ENCODE measurements around the gene MLF2. TPM values are rescaled to one million over a fixed set of nuclear protein-coding genes. Genes with fewer than 3 reads are reported as not detected.

Gene MLF2
- total and polyA plus RNA-seq, 2 of the 13 experiments (the other 11 are each of a cell fraction or from before 2014, with no cell fraction given), result 88.1 to 167 TPM

DNA sequence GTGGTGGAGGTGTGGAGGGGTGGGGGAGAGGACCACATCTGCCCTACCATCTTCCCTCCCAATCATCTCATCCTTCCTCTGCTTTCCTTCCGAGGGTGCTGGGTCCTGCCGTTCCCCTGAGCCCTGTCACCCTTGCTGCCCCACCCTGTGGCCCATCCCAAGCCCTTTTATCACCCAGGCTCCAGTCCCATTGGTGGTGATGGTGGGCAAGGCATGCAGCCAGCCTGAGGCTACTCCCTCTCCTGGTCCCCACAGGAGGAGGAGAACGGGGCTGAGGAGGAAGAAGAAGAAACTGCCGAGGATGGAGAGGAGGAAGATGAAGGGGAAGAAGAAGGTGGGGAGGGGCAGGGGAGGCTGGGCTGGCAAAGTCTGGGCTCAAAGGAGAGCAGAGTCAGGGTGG, 16.7 kb upstream of the MLF2 start:
- in situ Hi-C loops (cut with HindIII; ENCODE audit: extremely low pct_ligation_motif_present, low pct_unique_long_range_greater_than_20kb), result no loop called here
- no peaks in the 10 kb centered on the region for H3K9me3 ChIP-seq (ENCODE audit: low read length)
- peaks cover 20% of the 10 kb centered on the region for H3K79me2 ChIP-seq (ENCODE audit: insufficient read depth, low read length)
- 97% methylated on average over 4 of the region's 4 CpGs for WGBS (ENCODE audit: low lambda C conversion rate)
- DNase-seq (ENCODE audit: low spot score), result no peak
- no peaks in the 10 kb centered on the region for H3K27me3 ChIP-seq (ENCODE audit: control insufficient read depth in 1 of 2, insufficient read depth in 2 of 2, low read length in 2 of 2)
- H3K4me1 ChIP-seq (ENCODE audit: insufficient read depth, low read length), result peaks cover 68% of the 10 kb centered on the region
- H3K4me2 ChIP-seq (ENCODE audit: low read depth, low read length), result no peak overlapping the region
- H3K4me3 ChIP-seq (replicated peaks in 1 of 3; ENCODE audit: insufficient read depth in 1 of 3, low read depth in 2 of 3, low read length in 3 of 3), result no peak overlapping the region
- H3K36me3 ChIP-seq (replicated peaks in 1 of 2; ENCODE audit: control insufficient read depth in 1 of 2, insufficient read depth in 2 of 2, low read length in 2 of 2), result peaks cover 0 to 11% of the 10 kb centered on the region in 2 experiments; a peak in 1 of 5 replicates
- 0 out of 2 replicates have a peak, but pooled peaks cover 6% of the 10 kb centered on the region for H4K20me1 ChIP-seq (ENCODE audit: insufficient read depth, low read length)
- H2AFZ ChIP-seq (ENCODE audit: low read length), result no peak overlapping the region
- ChIA-PET POLR2A (interaction anchor here (0.5 to 8.3 kb wide), 4 partner anchors 9 to 288 kb away, joined by 3 to 162 read pairs (median 8); partner anchors contain the start of genes COPS7A and MLF2), CTCF (ENCODE audit: low intra/inter-chr PET ratio, low total read pairs) (no interaction called here)
- TF ChIP-seq ZSCAN25 (CRISPR knock-in tag; IDR thresholded peaks at IDR 0.05), result no peak
- TF ChIP-seq, protein P1, sequence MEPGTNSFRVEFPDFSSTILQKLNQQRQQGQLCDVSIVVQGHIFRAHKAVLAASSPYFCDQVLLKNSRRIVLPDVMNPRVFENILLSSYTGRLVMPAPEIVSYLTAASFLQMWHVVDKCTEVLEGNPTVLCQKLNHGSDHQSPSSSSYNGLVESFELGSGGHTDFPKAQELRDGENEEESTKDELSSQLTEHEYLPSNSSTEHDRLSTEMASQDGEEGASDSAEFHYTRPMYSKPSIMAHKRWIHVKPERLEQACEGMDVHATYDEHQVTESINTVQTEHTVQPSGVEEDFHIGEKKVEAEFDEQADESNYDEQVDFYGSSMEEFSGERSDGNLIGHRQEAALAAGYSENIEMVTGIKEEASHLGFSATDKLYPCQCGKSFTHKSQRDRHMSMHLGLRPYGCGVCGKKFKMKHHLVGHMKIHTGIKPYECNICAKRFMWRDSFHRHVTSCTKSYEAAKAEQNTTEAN (CRISPR knock-in tag; conservative IDR thresholded peaks at IDR 0.05), result no peak
- TF ChIP-seq AKAP8 (CRISPR knock-in tag; IDR thresholded peaks at IDR 0.05), result 0 out of 2 replicates have a peak, but pooled peaks have one; percentile 28
- H3K9ac ChIP-seq (ENCODE audit: insufficient read depth, low read depth, low read length), result no peak overlapping the region
- no peak overlapping the region for H3K27ac ChIP-seq (ENCODE audit: extremely low read length, insufficient read depth, low read length)
- no peak for FAIRE-seq
- intact Hi-C loops (cut with micrococcal nuclease; ENCODE audit: unreplicated experiment), result no loop called here
- BruUV-seq (replicated peaks), result no TSS peak
- ATAC-seq, result no peak

GRCh38 chr12:6768990-6769389, 16.0 kb upstream of the MLF2 start:
- in situ Hi-C loops (cut with HindIII; ENCODE audit: extremely low pct_ligation_motif_present, low pct_unique_long_range_greater_than_20kb), result no loop called here
- no peaks in the 10 kb centered on the region for H3K9me3 ChIP-seq (ENCODE audit: low read length)
- ATAC-seq (no peak), DNase-seq (ENCODE audit: low spot score) (no peak), FAIRE-seq (no peak)
- 0 out of 2 replicates have a peak, but pooled peaks cover 6% of the 10 kb centered on the region for H4K20me1 ChIP-seq (ENCODE audit: insufficient read depth, low read length)
- no peak overlapping the region for H2AFZ ChIP-seq (ENCODE audit: low read length)
- ChIA-PET CTCF (ENCODE audit: low intra/inter-chr PET ratio, low total read pairs) (no interaction called here), POLR2A (interaction anchor here (0.9 to 8.3 kb wide), 3 partner anchors 9 to 45 kb away, joined by 4 to 162 read pairs (median 12); partner anchors contain the start of genes COPS7A and MLF2)
- peaks cover 67% of the 10 kb centered on the region for H3K4me1 ChIP-seq (ENCODE audit: insufficient read depth, low read length)
- H3K9ac ChIP-seq (ENCODE audit: insufficient read depth, low read depth, low read length), result peak overlapping the region; percentile 90; the same call in 1 of the 2 replicates
- BruUV-seq (replicated peaks), result no TSS peak
- H3K27me3 ChIP-seq (ENCODE audit: control insufficient read depth in 1 of 2, insufficient read depth in 2 of 2, low read length in 2 of 2), result no peaks in the 10 kb centered on the region
- H3K27ac ChIP-seq (ENCODE audit: extremely low read length, insufficient read depth, low read length), result peak overlapping the region; percentile 88
- peak overlapping the region; percentile 93 for H3K4me2 ChIP-seq (ENCODE audit: low read depth, low read length)
- H3K79me2 ChIP-seq (ENCODE audit: insufficient read depth, low read length), result peaks cover 20% of the 10 kb centered on the region
- peak overlapping the region in 1 of 3 experiments; percentile 81; a peak in 3 of 6 replicates for H3K4me3 ChIP-seq (replicated peaks in 1 of 3; ENCODE audit: insufficient read depth in 1 of 3, low read depth in 2 of 3, low read length in 3 of 3)
- peaks cover 0 to 11% of the 10 kb centered on the region in 2 experiments; a peak in 1 of 5 replicates for H3K36me3 ChIP-seq (replicated peaks in 1 of 2; ENCODE audit: control insufficient read depth in 1 of 2, insufficient read depth in 2 of 2, low read length in 2 of 2)
- intact Hi-C loops (cut with micrococcal nuclease; ENCODE audit: unreplicated experiment), result no loop called here
- WGBS (ENCODE audit: low lambda C conversion rate), result 90% methylated on average over 6 of the region's 6 CpGs
- TF ChIP-seq, protein P2, sequence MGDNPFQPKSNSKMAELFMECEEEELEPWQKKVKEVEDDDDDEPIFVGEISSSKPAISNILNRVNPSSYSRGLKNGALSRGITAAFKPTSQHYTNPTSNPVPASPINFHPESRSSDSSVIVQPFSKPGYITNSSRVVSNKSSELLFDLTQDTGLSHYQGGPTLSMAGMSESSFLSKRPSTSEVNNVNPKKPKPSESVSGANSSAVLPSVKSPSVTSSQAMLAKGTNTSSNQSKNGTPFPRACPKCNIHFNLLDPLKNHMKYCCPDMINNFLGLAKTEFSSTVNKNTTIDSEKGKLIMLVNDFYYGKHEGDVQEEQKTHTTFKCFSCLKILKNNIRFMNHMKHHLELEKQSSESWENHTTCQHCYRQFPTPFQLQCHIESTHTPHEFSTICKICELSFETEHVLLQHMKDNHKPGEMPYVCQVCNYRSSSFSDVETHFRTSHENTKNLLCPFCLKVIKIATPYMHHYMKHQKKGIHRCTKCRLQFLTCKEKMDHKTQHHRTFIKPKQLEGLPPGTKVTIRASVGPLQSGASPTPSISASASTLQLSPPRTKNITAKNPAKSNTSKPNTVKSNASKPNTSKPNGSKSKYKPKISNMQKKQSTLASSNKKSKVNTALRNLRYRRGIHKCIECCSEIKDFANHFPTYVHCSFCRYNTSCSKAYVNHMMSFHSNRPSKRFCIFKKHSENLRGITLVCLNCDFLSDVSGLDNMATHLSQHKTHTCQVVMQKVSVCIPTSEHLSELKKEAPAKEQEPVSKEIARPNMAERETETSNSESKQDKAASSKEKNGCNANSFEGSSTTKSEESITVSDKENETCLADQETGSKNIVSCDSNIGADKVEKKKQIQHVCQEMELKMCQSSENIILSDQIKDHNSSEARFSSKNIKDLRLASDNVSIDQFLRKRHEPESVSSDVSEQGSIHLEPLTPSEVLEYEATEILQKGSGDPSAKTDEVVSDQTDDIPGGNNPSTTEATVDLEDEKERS (CRISPR knock-in tag; IDR thresholded peaks at IDR 0.05), result 0 out of 2 replicates have a peak, but pooled peaks have one; percentile 26
- TF ChIP-seq CREM (IDR thresholded peaks at IDR 0.05) (no peak), CREM (CRISPR knock-in tag; IDR thresholded peaks at IDR 0.05) (no peak), ZNF687 (CRISPR knock-in tag; IDR thresholded peaks at IDR 0.05) (0 out of 2 replicates have a peak, but pooled peaks have one; percentile 18), ZBTB38 (CRISPR knock-in tag; IDR thresholded peaks at IDR 0.05) (peak; percentile 79)
